Calu3 (cell line): ENCODE measurements around the gene P3H3. TPM values are rescaled to one million over a fixed set of nuclear protein-coding genes. Genes with fewer than 3 reads are reported as not detected.

ENCODE experiments used
- BruUV-seq: library from RNA; stranded (reverse); fragments of 400-500 nt; replicated peaks from 2 replicates; lab custom pipeline; 2021; lab: Mats Ljungman, UMichigan
- CTCF ChIA-PET: fragments of 300-600 bp; sonication (Branson Sonifier 250); formaldehyde crosslinking; loops from one replicate; lab custom pipeline; 2022; ENCODE audit warnings: antibody characterized with exemption; lab: Charles Lee
- DNase-seq: peaks from one replicate; pipeline ENCODE4 v3.0.0; 2022
- H3K27ac Mint-ChIP-seq: one replicate; pipeline ENCODE4 v1.8.0; 2022; ENCODE audit warnings: mixed read lengths; ENCODE audit not compliant: unreplicated experiment
- H3K27me3 Mint-ChIP-seq: one replicate; pipeline ENCODE4 v1.8.0; 2022; ENCODE audit warnings: mixed read lengths; ENCODE audit not compliant: unreplicated experiment
- H3K36me3 Mint-ChIP-seq: one replicate; pipeline ENCODE4 v1.8.0; 2022; ENCODE audit warnings: mild to moderate bottlenecking, moderate library complexity, mixed read lengths; ENCODE audit not compliant: insufficient read depth, unreplicated experiment
- H3K4me1 Mint-ChIP-seq: one replicate; pipeline ENCODE4 v1.8.0; 2022; ENCODE audit warnings: mild to moderate bottlenecking, low read depth, mixed read lengths; ENCODE audit not compliant: unreplicated experiment
- H3K4me3 Mint-ChIP-seq: one replicate; pipeline ENCODE4 v1.8.0; 2022; ENCODE audit warnings: mild to moderate bottlenecking, low read depth, moderate library complexity, mixed read lengths; ENCODE audit not compliant: unreplicated experiment
- H3K9me3 Mint-ChIP-seq: one replicate; pipeline ENCODE4 v1.8.0; 2022; ENCODE audit warnings: low read depth, mixed read lengths; ENCODE audit not compliant: unreplicated experiment
- intact Hi-C: fragments of 100-400 bp; cut with micrococcal nuclease; formaldehyde crosslinking; loops from one replicate; pipeline ENCODE4 v1.10.0; 2022; ENCODE audit not compliant: unreplicated experiment
- total RNA-seq: library from RNA; stranded (reverse); gene quantifications from 2 replicates; pipeline ENCODE4 v1.2.3, GENCODE V29; 2022
- TF ChIP-seq, protein P1 (sequence below): fragments of 200-600 bp; IDR thresholded peaks from one replicate; pipeline ENCODE4 v1.8.0; 2022; ENCODE audit warnings: antibody characterized with exemption; ENCODE audit not compliant: unreplicated experiment

P3H3 gene
- total RNA-seq, 1 experiment from 2014 or later: 0.45 TPM

GRCh38 chr12:6819106-6820030 lies 8.8 kb upstream of the P3H3 start:
- H3K4me1 Mint-ChIP-seq: no peaks in the 10 kb centered on the region
- intact Hi-C loops: loop anchor here (10.0 kb wide), 1 partner anchor 205 kb away; no protein-coding TSS in a partner anchor
- DNase-seq: no peak
- H3K27me3 Mint-ChIP-seq: peaks cover 98% of the 10 kb centered on the region
- no TSS peak for BruUV-seq
- H3K36me3 Mint-ChIP-seq: no peaks in the 10 kb centered on the region
- TF ChIP-seq, protein P1, sequence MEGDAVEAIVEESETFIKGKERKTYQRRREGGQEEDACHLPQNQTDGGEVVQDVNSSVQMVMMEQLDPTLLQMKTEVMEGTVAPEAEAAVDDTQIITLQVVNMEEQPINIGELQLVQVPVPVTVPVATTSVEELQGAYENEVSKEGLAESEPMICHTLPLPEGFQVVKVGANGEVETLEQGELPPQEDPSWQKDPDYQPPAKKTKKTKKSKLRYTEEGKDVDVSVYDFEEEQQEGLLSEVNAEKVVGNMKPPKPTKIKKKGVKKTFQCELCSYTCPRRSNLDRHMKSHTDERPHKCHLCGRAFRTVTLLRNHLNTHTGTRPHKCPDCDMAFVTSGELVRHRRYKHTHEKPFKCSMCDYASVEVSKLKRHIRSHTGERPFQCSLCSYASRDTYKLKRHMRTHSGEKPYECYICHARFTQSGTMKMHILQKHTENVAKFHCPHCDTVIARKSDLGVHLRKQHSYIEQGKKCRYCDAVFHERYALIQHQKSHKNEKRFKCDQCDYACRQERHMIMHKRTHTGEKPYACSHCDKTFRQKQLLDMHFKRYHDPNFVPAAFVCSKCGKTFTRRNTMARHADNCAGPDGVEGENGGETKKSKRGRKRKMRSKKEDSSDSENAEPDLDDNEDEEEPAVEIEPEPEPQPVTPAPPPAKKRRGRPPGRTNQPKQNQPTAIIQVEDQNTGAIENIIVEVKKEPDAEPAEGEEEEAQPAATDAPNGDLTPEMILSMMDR: no peak
- no peak overlapping the region for H3K4me3 Mint-ChIP-seq
- no peak overlapping the region for H3K27ac Mint-ChIP-seq
- CTCF ChIA-PET: interaction anchor here (0.6 kb wide), 1 partner anchor 10 kb away, joined by 4 read pairs; no protein-coding TSS in a partner anchor
- no peaks in the 10 kb centered on the region for H3K9me3 Mint-ChIP-seq

DNA sequence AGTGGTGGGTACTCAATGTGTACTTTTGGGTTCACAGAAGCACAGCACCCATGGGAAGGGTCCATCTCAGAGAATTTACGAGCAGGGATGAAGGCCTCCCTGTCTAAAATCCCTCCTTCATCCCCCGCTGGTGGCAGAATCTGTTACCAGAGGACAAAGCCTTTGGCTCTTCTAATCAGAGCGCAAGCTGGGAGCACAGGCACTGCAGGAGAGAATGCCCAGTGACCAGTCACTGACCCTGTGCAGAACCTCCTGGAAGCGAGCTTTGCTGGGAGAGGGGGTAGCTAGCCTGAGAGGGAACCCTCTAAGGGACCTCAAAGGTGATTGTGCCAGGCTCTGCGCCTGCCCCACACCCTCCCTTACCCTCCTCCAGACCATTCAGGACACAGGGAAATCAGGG lies 8.0 kb upstream of the P3H3 start:
- TF ChIP-seq, protein P1: no peak
- Mint-ChIP-seq H3K27ac (no peak overlapping the region), H3K27me3 (peaks cover 98% of the 10 kb centered on the region), H3K9me3 (no peaks in the 10 kb centered on the region), H3K4me1 (peaks cover 1% of the 10 kb centered on the region), H3K4me3 (no peak overlapping the region), H3K36me3 (no peaks in the 10 kb centered on the region)
- no TSS peak for BruUV-seq
- no peak for DNase-seq
- intact Hi-C loops: loop anchor here (10.0 kb wide), 1 partner anchor 205 kb away; no protein-coding TSS in a partner anchor
- CTCF ChIA-PET: interaction anchor here (0.6 kb wide), 1 partner anchor 11 kb away, joined by 4 read pairs; no protein-coding TSS in a partner anchor

DNA sequence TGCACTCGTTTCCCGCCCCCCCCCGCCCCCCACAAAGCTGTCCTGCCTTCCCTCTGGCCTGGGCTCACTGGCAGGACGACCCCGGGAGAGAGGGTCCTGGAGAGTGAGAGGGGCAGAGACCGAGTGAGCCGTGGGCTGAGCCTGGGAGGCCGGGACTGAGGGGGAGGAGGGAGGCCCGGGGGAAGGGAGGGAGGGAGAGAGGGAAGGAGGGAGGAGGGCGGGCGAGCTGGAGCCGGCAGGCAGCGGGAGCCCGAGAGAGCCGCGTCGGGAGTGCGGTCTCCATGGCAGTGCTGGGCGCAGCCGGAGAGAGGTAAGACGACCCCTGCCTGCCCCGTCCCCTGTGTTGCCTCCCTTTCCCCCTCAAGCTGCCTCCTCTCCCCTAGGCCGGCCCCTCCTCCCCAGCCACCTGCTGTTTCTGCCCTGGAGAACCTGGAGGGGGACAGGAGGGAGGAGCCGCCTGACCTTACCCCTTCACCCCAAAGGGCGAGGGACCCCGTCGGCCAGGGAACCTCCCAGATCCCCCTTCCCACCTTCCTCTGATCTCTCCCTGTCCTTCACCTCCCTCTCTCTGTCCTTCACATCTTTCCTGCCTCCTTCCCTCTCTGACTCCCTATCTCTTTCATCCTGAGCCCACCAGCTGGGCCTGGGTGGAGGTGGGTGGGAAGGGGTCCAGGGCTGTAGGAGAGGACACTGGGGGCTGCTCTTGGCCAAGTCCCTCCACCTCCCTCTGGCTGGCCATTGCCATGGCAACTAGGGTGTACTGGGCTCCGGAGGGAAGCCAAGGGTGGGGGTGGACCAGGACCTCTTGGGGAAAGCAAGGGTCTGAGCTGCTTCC lies 6.4 kb upstream of the P3H3 start, which contains the start of gene GPR162:
TSS of gene GPR162 (plus strand) at position 231 of the 835 bp plus-strand sequence. CDS start 2,078 bp downstream, outside the sequence.
- BruUV-seq: no TSS peak
- H3K27me3 Mint-ChIP-seq: peaks cover 99% of the 10 kb centered on the region
- H3K4me3 Mint-ChIP-seq: peak within 1 kb of the TSS; percentile 42
- no peak for DNase-seq
- intact Hi-C loops: loop anchor here (10.0 kb wide), 1 partner anchor 207 kb away; no protein-coding TSS in a partner anchor
- no peaks in the 10 kb centered on the region for H3K9me3 Mint-ChIP-seq
- CTCF ChIA-PET: interaction anchor here (0.9 to 1.1 kb wide), 2 partner anchors 9 to 69 kb away, joined by 3 to 5 read pairs; partner anchors contain the start of gene MLF2
- no peaks in the 10 kb centered on the region for H3K36me3 Mint-ChIP-seq
- H3K27ac Mint-ChIP-seq: no peak within 1 kb of the TSS
- TF ChIP-seq, protein P1: no peak
- peaks cover 7% of the 10 kb centered on the region for H3K4me1 Mint-ChIP-seq
